ENCODE results near the gene PPP1R13L. TPM values are rescaled to one million over a fixed set of nuclear protein-coding genes. Genes with fewer than 3 reads are reported as not detected.
A peak's percentile ranks its signal among the peaks of the same experiment; 100 is the strongest.
"Not testable (repeated sequence)": the region's sequence is repeated elsewhere in the genome, so short reads cannot be mapped to it uniquely, and the experiment has no call there.

PPP1R13L gene
- total RNA-seq, 1 experiment from 2014 or later = 5.1 TPM

DNA sequence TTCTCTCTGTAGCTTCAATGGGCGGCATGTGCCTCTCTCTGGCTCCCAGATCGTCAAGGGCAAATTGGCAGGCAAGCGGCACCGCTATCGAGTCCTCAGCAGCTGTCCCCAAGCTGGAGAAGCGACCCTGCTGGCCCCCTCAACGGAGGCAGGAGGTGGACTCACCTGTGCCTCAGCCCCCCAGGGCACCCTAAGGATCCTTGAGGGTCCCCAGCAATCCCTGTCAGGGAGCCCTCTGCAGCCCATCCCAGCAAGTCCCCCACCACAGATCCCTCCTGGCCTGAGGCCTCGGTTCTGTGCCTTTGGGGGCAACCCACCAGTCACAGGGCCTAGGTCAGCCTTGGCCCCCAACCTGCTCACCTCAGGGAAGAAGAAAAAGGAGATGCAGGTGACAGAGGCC is 3.3 kb upstream of the PPP1R13L start:
- peaks cover 46% of the 10 kb centered on the region for H3K36me3 ChIP-seq
- no peak for DNase-seq (ENCODE audit: low read depth in 1 of 2, low spot score in 2 of 2)

DNA sequence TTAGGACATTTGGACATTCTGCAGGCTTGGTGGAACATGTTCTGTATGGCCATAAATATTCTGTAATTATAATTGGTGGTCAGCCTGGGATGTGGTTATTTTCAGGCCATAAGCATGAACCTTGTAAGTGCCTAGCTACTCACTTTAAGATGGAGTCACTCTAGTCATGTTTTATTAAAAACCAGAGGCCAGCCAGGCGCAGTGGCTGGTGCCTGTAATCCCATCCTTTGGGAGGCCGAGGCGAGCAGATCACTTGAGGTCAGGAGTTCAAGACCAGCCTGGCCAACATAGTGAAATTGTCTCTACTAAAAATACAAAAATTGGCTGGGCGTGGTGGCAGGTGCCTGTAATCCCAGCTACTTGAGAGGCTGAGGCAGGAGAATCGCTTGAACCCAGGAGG is 2.7 kb upstream of the PPP1R13L start:
- H3K4me3 ChIP-seq = peak overlapping the region; percentile 63

More for the DNA sequence above, 3.3 kb upstream of the PPP1R13L start:
- Histone ChIP-seq H3K4me1 (replicated peaks) (peaks cover 20% of the 10 kb centered on the region), H3K27me3 (replicated peaks) (no peaks in the 10 kb centered on the region), H3K4me3 (no peak overlapping the region), H3K27ac (no peak overlapping the region), H3K9me3 (replicated peaks) (no peaks in the 10 kb centered on the region)

DNA sequence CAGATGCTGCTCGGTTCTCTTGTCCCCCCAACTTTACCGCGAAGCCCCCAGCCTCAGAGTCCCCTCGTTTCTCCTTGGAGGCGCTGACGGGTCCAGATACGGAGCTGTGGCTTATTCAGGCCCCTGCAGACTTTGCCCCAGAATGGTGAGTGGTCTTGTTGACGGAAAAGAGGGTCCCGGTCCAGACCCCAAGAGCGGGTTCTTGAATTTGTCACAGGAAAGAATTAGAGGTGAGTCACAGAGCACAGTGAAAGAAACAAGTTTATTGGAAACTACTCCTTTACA is 2.2 kb upstream of the PPP1R13L start:
- peak overlapping the region; percentile 63 for H3K4me3 ChIP-seq
- H3K9me3 ChIP-seq (replicated peaks) = no peaks in the 10 kb centered on the region
- no peaks in the 10 kb centered on the region for H3K27me3 ChIP-seq (replicated peaks)
- H3K36me3 ChIP-seq = peaks cover 35% of the 10 kb centered on the region
- no peak overlapping the region for H3K27ac ChIP-seq
- H3K4me1 ChIP-seq (replicated peaks) = peaks cover 20% of the 10 kb centered on the region
- no peak for DNase-seq (ENCODE audit: low read depth in 1 of 2, low spot score in 2 of 2)

More for the DNA sequence above, 2.7 kb upstream of the PPP1R13L start:
- Histone ChIP-seq H3K36me3 (peaks cover 41% of the 10 kb centered on the region), H3K4me1 (replicated peaks) (peaks cover 20% of the 10 kb centered on the region)
- not testable (repeated sequence) for H3K9me3 ChIP-seq (replicated peaks); H3K27me3 ChIP-seq (replicated peaks); DNase-seq (ENCODE audit: low read depth in 1 of 2, low spot score in 2 of 2); H3K27ac ChIP-seq

DNA sequence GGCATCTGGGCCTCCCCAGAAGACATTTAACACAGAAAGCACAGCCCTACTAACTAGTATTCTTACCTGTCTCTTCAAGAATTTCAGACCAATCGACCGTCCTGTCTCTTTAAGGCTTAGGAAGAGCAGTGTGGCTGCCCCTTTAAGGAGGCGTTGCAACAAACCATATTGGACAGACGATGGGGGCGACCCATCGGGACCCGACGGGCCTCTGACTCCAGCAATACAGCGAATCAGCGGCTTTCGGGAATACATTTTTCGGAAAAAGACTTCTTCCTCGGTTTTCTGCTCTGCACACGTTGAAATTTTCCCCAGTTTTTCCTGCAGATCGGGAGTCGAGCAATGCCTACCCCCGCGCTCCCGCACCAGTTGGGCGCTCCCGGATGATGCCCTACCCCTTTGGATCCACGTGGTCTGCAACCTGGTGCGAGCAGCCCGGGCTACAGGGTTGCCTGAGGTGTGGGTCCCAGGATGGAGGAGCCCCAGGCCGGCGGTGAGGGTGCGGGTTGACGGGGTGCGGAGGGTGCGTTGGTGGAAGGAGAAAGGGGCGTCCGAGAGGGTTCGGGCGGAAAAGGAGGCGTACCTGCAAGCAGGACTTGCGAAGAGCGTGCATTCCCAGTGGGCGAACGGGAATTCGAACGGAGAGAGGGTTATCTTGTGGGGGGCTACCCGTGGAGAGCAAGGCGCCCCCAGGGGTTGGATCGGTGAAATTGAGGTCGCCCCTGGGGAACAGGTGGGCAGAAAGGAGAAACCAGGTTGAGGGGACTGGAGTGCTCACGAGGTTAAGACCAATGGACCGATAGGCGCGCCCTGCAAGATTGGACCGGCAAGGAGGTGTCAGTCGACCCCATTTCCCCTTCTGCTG is 1.6 kb upstream of the PPP1R13L start, which contains the start of gene POLR1G:
Gene POLR1G (plus strand): TSS at position 419 of the 865 bp plus-strand sequence. CDS start 53 bp downstream, at position 472.
- H3K27me3 ChIP-seq (replicated peaks) = no peaks in the 10 kb centered on the region
- H3K27ac ChIP-seq = peak within 1 kb of the TSS; percentile 99
- no peaks in the 10 kb centered on the region for H3K9me3 ChIP-seq (replicated peaks)
- H3K36me3 ChIP-seq = peaks cover 30% of the 10 kb centered on the region
- peaks cover 20% of the 10 kb centered on the region for H3K4me1 ChIP-seq (replicated peaks)
- peak; percentile 81 to 99 for DNase-seq (ENCODE audit: low read depth in 1 of 2, low spot score in 2 of 2)
- peak within 1 kb of the TSS; percentile 63 for H3K4me3 ChIP-seq

DNA sequence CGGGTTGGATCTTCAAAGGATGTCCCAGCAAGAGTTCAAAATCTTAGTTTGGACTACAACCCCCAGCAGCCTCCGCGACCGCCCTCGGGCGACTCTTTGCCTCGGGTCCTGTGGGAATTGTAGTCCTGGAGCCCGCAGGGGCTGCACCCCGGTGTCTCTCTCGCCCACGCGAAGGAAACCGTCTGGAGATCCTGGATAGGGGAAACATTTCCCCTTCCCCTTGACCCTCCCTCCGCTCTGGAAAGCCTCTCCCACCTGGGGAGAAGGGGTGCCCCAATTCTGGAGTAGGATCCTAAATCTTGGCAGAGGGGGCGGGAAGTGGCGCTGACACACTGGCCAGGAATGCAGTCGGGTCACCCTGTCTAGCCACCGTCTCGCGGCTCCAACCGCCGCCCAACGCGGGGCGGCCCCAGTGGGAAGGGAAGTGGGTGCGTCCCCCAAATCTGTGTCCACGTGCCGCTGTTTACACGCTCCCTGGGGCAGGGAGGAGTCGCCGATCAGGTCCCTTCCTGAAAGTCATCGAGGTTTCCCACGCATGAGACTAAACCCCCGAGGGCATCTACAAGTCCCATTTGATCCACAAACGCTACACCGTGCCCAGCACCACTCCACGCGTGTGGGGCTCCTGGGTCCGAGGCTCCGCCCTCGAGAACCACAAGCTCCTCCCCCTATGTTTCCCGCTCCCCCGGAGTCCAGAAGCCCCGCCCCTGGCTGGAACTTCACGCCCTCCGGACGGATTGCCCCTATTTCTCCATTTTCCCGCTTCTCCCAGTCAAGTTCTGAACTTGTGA is 761 bp upstream of the PPP1R13L start:
- peaks cover 22% of the 10 kb centered on the region for H3K36me3 ChIP-seq
- peak overlapping the region; percentile 63 for H3K4me3 ChIP-seq
- H3K27me3 ChIP-seq (replicated peaks) = no peaks in the 10 kb centered on the region
- peaks cover 20% of the 10 kb centered on the region for H3K4me1 ChIP-seq (replicated peaks)
- H3K27ac ChIP-seq = peak overlapping the region; percentile 99
- no peaks in the 10 kb centered on the region for H3K9me3 ChIP-seq (replicated peaks)
- peak; percentile 94 to 99 for DNase-seq (ENCODE audit: low read depth in 1 of 2, low spot score in 2 of 2)

DNA sequence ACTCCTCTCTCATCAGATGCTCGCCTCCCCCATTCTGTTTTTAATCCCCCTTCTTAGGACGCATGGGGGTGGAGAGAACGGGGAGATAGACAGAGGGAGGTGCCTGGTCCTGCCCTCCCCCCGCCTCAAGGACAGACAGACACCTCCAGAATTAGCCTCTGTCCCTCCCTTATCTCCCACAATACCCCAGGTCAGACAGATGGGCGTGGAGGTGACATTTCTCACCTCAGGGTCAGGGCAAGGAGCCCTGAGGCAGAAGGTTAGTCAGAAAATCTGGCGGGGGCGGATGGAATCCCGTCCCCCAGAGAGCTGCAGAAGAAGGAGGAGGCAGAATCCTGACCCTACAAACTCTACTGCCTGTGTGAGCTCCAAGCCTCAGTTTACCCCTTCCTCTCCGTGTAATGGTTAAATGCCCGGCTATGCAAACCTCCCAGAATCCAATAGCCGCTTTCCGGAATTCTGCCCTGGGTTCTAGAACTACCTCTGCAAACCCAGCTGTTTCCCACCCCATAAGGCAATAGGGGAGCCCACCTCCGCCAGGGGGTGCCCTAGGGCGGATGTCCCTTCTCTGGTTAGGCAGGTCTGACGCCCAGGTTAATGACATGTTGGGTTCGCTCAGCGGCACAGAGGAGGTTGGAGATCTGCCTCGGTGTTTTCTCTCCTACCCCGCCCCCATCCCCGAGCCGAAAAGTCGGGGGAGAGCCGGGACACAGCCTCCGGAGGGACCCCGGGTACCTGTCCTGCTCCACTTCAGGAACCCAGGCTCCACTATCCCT is 900 bp downstream of the PPP1R13L start:
- H3K36me3 ChIP-seq = peaks cover 11% of the 10 kb centered on the region
- no peak overlapping the region for H3K27ac ChIP-seq
- H3K4me3 ChIP-seq = no peak overlapping the region
- H3K9me3 ChIP-seq (replicated peaks) = no peaks in the 10 kb centered on the region
- peaks cover 20% of the 10 kb centered on the region for H3K4me1 ChIP-seq (replicated peaks)
- no peak for DNase-seq (ENCODE audit: low read depth in 1 of 2, low spot score in 2 of 2)
- H3K27me3 ChIP-seq (replicated peaks) = no peaks in the 10 kb centered on the region

DNA sequence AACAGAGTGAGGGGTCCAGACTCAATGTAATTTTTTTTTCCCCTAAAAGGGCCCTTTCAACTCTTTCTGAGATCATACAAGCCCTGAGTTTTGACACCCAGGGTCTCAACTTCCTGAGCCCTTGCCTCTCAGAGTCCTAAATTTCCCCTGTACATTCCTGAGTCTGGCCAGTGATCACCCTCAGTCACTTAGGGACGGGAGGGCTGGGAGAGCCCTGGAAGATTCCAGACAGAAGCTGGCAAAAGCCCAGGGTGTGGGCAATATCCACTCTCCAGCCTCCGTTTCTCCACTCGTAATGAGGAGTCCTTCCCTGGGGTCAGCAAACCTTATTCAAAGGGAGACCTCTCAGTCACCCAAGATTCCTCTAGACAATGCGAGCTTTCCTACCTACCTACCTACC is 1.6 kb downstream of the PPP1R13L start:
- Histone ChIP-seq H3K36me3 (peaks cover 5% of the 10 kb centered on the region), H3K27ac (no peak overlapping the region), H3K27me3 (replicated peaks) (no peaks in the 10 kb centered on the region), H3K9me3 (replicated peaks) (no peaks in the 10 kb centered on the region), H3K4me3 (no peak overlapping the region), H3K4me1 (replicated peaks) (peaks cover 24% of the 10 kb centered on the region)
- DNase-seq (ENCODE audit: low read depth in 1 of 2, low spot score in 2 of 2) = no peak

DNA sequence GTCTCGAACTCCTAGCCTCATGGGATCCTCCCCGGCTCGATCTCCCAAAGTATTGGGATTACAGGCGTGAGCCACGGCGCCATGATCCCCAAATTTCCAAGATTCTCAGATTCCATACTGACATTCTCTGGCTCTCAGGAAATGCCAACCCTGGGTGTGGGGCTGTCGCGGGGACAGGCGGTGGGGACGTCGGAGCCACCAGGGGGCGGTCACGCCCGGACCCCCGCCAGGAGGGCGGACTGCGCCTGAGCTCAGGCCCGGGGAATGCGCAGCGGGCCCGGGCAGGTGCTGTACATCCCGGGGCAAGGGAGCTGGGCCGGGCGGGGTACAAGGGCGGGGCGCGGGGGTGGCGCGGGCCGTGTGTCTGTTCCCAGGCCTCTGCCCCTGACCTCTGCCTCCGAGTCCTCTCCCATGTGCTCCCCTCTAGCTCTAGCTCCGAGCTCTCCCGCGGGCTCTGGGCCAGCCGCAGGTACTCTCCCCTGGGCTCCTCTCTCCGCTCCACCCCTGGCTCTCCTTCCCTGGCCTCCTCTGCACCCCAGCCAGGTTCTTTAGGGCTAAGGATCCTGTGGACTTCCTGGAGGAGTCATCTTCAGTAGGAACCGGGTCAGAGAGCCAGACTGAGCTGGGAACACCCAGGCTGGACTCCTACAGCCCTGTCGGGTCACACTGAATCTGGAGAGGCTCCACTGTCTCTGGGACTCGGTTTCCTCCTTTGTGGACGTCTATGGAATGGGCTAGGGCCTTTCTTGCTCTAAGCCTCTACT is 2.4 kb downstream of the PPP1R13L start:
- no peak for DNase-seq (ENCODE audit: low read depth in 1 of 2, low spot score in 2 of 2)
- Histone ChIP-seq H3K4me1 (replicated peaks) (peaks cover 27% of the 10 kb centered on the region), H3K36me3 (peaks cover 2% of the 10 kb centered on the region; the same call in 1 of the 2 replicates), H3K27ac (no peak overlapping the region), H3K4me3 (no peak overlapping the region), H3K27me3 (replicated peaks) (no peaks in the 10 kb centered on the region), H3K9me3 (replicated peaks) (no peaks in the 10 kb centered on the region)

DNA sequence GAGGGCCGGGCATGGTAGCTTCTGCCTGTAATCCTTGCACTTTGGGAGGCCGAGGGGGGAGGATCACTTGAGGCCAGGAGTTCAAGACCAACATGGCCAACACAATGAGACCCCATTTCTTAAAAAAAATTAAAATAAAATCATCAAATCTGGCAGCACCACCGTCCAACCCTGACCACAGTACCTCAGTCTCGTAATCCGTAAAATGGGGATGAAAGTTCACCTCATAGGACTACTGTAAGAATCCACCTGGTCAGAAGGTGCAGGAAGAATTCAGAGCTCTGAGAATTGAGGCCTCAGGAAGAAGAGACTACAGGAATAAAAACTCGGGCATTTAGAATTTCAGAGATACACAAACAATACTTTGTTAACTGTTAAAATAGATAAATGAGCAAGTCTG is 3.1 kb downstream of the PPP1R13L start:
- Histone ChIP-seq H3K27ac (no peak overlapping the region), H3K27me3 (replicated peaks) (no peaks in the 10 kb centered on the region), H3K36me3 (no peaks in the 10 kb centered on the region; the same call in 1 of the 2 replicates), H3K4me1 (replicated peaks) (peaks cover 24% of the 10 kb centered on the region), H3K9me3 (replicated peaks) (no peaks in the 10 kb centered on the region), H3K4me3 (no peak overlapping the region)
- no peak for DNase-seq (ENCODE audit: low read depth in 1 of 2, low spot score in 2 of 2)

DNA sequence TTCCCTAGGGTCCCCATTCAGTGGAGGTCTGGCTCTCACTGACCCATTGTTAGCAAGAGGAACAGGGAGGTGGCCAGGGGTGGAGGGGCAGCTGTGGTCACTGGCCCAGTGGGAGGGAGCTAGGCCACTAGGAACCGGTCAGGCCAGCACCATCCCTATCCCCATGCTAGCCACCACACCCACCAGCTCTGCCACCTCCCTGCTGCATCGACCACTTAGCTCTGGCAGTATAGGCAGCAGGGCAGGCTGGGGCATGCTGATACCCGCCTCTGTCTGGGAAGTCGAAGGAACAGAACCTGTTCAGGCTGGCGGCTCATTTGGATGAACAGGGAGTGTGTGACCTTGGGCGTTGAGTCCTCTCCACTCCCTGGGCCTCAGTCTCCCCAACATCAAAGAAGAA is 4.7 kb downstream of the PPP1R13L start:
- Histone ChIP-seq H3K4me1 (replicated peaks) (peaks cover 16% of the 10 kb centered on the region), H3K36me3 (no peaks in the 10 kb centered on the region; the same call in 1 of the 2 replicates), H3K4me3 (no peak overlapping the region), H3K9me3 (replicated peaks) (no peaks in the 10 kb centered on the region), H3K27ac (no peak overlapping the region), H3K27me3 (replicated peaks) (no peaks in the 10 kb centered on the region)
- no peak for DNase-seq (ENCODE audit: low read depth in 1 of 2, low spot score in 2 of 2)

DNA sequence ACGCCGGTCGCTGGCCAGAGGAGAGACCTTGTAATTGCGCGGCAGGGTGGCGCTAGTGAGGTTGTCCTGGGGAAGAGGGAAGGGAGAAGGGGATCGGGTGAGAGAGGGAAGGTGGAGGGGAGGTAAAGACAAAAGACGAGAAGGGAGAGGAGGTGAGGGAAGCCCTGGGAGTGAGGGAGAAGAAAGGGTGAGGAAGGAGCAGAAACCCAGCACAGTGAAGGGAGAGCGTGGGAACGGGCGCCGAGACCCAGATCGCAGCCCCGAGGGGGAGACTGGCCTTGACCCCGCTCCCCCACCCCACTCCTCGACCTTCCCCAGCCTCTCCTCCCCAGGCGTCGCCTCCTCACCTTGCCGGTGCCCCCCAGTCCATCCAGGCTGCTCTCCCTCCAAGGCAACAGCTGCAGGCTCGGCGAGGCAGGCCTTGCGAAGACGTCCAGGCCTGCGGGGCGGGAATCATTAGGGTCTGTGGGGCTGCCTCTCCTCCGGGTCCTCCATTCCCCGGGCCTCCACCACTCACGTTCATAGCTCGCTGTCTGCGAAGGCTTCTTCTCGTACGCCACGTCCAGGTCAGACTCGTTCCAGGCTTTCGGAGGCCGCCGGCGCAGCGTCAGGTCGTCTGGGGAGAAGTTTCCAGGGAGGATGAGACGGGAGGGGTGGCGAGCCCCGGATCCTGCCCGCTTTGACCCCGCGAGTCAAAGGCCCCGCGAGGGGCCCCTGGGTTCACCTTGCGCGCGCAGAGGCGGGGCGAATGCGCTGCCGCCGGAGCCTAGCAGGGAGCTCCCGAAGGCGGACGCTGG is 8.8 kb downstream of the PPP1R13L start:
- H3K4me3 ChIP-seq = no peak overlapping the region
- H3K27ac ChIP-seq = no peak overlapping the region
- H3K27me3 ChIP-seq (replicated peaks) = no peaks in the 10 kb centered on the region
- peaks cover 10% of the 10 kb centered on the region for H3K4me1 ChIP-seq (replicated peaks)
- DNase-seq (ENCODE audit: low read depth in 1 of 2, low spot score in 2 of 2) = no peak
- no peaks in the 10 kb centered on the region; the same call in 1 of the 2 replicates for H3K36me3 ChIP-seq
- H3K9me3 ChIP-seq (replicated peaks) = no peaks in the 10 kb centered on the region

DNA sequence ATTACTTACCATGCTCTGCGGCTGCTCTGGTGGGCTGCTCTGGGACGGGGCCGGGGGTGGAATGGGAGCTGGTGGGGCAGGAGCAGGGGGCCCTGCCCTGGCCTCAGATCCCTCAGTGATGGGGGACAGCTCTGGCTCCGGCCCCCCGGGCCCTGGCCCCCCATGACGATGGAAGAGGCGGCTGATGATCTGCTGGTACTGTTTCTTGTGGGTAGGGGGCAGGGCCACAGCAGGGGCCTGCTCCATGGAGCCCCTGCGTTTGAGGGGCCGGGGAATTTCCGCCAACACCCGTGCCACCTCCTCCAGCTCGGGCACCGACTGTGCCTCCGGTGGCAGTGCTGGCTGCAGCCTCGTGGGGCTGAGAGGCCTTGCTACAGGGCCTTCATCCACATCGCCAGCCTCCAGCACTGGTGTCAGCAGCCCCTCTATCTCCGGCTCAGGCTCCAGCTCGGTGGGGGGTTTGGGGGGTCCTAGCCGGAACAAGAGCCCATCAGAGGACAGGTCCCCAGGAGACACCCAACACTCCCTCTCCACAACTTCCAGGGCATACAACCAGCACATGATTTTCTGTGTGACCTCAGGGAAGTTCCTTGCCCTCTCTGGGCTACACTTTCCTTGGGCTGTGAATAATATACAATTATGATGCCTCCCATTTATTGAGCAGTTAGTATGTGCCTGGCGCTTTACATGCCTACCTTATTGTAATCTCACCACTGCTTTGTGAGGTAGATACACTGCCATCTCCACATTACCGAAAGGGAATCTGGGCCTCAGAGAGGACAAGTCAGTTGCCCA is 12.8 kb downstream of the PPP1R13L start:
- Histone ChIP-seq H3K4me1 (replicated peaks) (0 out of 2 replicates have a peak, but pooled peaks cover 3% of the 10 kb centered on the region), H3K27me3 (replicated peaks) (no peaks in the 10 kb centered on the region), H3K27ac (no peak overlapping the region), H3K9me3 (replicated peaks) (no peaks in the 10 kb centered on the region), H3K4me3 (no peak overlapping the region), H3K36me3 (no peaks in the 10 kb centered on the region)
- no peak for DNase-seq (ENCODE audit: low read depth in 1 of 2, low spot score in 2 of 2)

Measured in SJSA1 (cell line).